BLaER1 (cell line): Measurements from ENCODE around the gene ATP2B2.
A peak's percentile ranks its signal among the peaks of the same experiment; 100 is the strongest.
"Not testable (repeated sequence)": the region's sequence is repeated elsewhere in the genome, so short reads cannot be mapped to it uniquely, and the experiment has no call there.

ENCODE experiments used
- H3K27ac ChIP-seq: shearing (Covaris generic); formaldehyde crosslinking; 2 replicates; pipeline ENCODE4 v1.8.1; 2022
- H3K27me3 ChIP-seq: shearing (Covaris generic); formaldehyde crosslinking; 2 replicates; pipeline ENCODE4 v1.8.1; 2022
- H3K36me3 ChIP-seq: shearing (Covaris generic); formaldehyde crosslinking; 2 replicates; pipeline ENCODE4 v1.8.1; 2022
- H3K4me1 ChIP-seq: shearing (Covaris generic); formaldehyde crosslinking; 2 replicates; pipeline ENCODE4 v1.8.1; 2022
- H3K4me2 ChIP-seq: shearing (Covaris generic); formaldehyde crosslinking; 2 replicates; pipeline ENCODE4 v1.8.1; 2022
- H3K4me3 ChIP-seq: shearing (Covaris generic); formaldehyde crosslinking; 2 replicates; pipeline ENCODE4 v1.8.1; 2022
- H3K9ac ChIP-seq: shearing (Covaris generic); formaldehyde crosslinking; 2 replicates; pipeline ENCODE4 v1.8.1; 2022
- H3K9me3 ChIP-seq: shearing (Covaris generic); formaldehyde crosslinking; 2 replicates; pipeline ENCODE4 v1.8.1; 2022
- H4K20me1 ChIP-seq: shearing (Covaris generic); formaldehyde crosslinking; 2 replicates; pipeline ENCODE4 v1.8.1; 2022
- Cebpa-rat ChIP-seq: shearing (Covaris generic); IDR thresholded peaks from 2 replicates; pipeline ENCODE4 v1.8.1; 2022

The ATP2B2 gene

GRCh38 chr3:10387881-10388609, 117.3 kb downstream of the ATP2B2 start:
- H3K36me3 ChIP-seq, result peaks cover 32% of the 10 kb centered on the region
- peaks cover 98% of the 10 kb centered on the region for H3K4me1 ChIP-seq
- no peaks in the 10 kb centered on the region for H3K27me3 ChIP-seq
- H3K4me2 ChIP-seq, result peak overlapping the region; percentile 97
- TF ChIP-seq Cebpa-rat, result no peak
- no peak overlapping the region for H3K9ac ChIP-seq
- H3K9me3 ChIP-seq, result no peaks in the 10 kb centered on the region
- H3K4me3 ChIP-seq, result no peak overlapping the region
- H3K27ac ChIP-seq, result peak overlapping the region; percentile 63
- no peaks in the 10 kb centered on the region for H4K20me1 ChIP-seq

DNA sequence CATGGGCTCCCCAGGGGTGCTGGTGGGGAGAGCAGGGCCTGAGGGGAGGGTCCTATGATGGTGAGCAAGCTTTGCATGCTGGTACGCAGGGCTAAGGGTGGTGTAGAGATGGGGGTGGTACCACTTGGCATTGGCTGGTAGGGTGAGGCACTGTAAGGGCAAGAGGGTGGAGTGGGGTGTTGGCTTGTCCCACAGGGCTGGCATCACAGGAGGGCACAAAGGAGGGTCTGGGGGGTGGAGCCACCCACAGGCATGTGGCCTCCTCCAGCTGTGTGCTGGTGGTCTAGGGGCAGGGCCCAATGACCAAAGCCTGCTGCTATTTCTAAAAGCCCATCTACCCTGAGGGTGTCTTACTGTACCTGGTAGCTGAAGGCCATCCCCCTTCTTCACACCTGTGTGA, 119.3 kb downstream of the ATP2B2 start:
- Histone ChIP-seq H4K20me1 (no peaks in the 10 kb centered on the region), H3K36me3 (peaks cover 32% of the 10 kb centered on the region), H3K27ac (peak overlapping the region; percentile 63; the same call in 1 of the 2 replicates), H3K9ac (no peak overlapping the region; the same call in 1 of the 2 replicates), H3K9me3 (no peaks in the 10 kb centered on the region), H3K4me1 (peaks cover 86% of the 10 kb centered on the region), H3K27me3 (no peaks in the 10 kb centered on the region), H3K4me2 (peak overlapping the region; percentile 97), H3K4me3 (no peak overlapping the region)
- no peak for TF ChIP-seq Cebpa-rat

GRCh38 chr3:10384541-10385360, 120.6 kb downstream of the ATP2B2 start:
- peaks cover 83% of the 10 kb centered on the region for H3K4me1 ChIP-seq
- H3K36me3 ChIP-seq, result peaks cover 32% of the 10 kb centered on the region
- peak overlapping the region; percentile 47 for H3K27ac ChIP-seq
- no peak overlapping the region for H3K4me3 ChIP-seq
- no peaks in the 10 kb centered on the region for H4K20me1 ChIP-seq
- no peaks in the 10 kb centered on the region for H3K9me3 ChIP-seq
- no peak for TF ChIP-seq Cebpa-rat
- no peaks in the 10 kb centered on the region for H3K27me3 ChIP-seq
- peak overlapping the region; percentile 97; the same call in 1 of the 2 replicates for H3K4me2 ChIP-seq
- H3K9ac ChIP-seq, result peak overlapping the region; percentile 47; the same call in 1 of the 2 replicates

GRCh38 chr3:10383850-10384248, 121.5 kb downstream of the ATP2B2 start:
- Histone ChIP-seq H4K20me1 (no peaks in the 10 kb centered on the region), H3K4me1 (peaks cover 83% of the 10 kb centered on the region), H3K36me3 (peaks cover 32% of the 10 kb centered on the region), H3K27ac (peak overlapping the region; percentile 47; the same call in 1 of the 2 replicates), H3K9ac (no peak overlapping the region), H3K27me3 (no peaks in the 10 kb centered on the region), H3K4me3 (no peak overlapping the region), H3K4me2 (peak overlapping the region; percentile 37), H3K9me3 (no peaks in the 10 kb centered on the region)
- no peak for TF ChIP-seq Cebpa-rat

DNA sequence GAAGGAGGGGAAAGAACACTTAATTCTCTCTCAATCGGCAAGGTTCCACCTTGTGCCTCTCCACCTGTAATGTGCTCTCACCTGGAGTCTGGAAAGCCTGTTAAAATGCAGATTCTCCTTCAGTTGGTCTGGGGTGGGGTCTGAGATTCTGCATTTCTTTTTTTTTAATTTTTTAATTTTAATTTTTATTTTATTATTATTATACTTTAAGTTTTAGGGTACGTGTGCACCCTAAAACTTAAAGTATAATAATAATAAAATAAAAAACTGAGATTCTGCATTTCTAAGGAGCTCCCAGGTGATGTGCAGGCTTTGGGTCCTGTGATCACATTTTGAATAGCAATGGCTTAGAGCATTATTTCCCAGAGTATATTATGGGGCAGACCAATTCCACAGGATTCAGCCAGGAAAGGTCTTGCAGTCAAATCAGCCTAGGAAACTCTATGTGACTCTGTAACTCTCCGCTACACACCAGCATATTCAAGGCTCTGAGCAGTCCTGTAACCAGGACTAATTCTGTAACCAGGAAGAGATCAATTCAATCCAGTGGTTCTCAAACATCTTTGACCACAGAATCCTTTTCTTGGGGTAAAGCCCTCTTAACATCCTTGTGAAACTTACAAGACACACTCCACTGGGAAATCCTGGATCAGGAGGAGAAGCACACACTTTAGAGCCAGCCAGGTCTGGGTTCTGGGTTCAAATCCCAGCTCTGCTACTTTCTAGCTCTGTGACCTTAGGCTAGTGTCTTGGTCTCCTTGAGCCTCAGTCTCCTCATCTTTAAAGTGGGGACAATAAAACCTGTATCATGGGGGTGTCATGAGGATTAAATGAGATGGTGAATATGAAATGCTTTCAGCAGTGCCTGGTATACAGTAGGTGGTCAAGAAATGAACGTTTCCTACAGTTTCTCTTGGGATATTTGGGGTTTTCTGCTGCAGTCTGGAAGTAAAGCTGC, 122.2 kb downstream of the ATP2B2 start:
- no peaks in the 10 kb centered on the region for H4K20me1 ChIP-seq
- no peaks in the 10 kb centered on the region for H3K27me3 ChIP-seq
- H3K27ac ChIP-seq, result 0 out of 2 replicates have a peak overlapping the region, but pooled peaks have one; percentile 47
- no peak overlapping the region for H3K9ac ChIP-seq
- peak overlapping the region; percentile 37 for H3K4me2 ChIP-seq
- TF ChIP-seq Cebpa-rat, result no peak
- no peak overlapping the region for H3K4me3 ChIP-seq
- H3K4me1 ChIP-seq, result peaks cover 83% of the 10 kb centered on the region
- H3K36me3 ChIP-seq, result peaks cover 29% of the 10 kb centered on the region
- no peaks in the 10 kb centered on the region for H3K9me3 ChIP-seq

- not testable (repeated sequence) for H3K4me2 ChIP-seq, H3K27ac ChIP-seq, H3K27me3 ChIP-seq, H3K9ac ChIP-seq, H4K20me1 ChIP-seq, H3K4me3 ChIP-seq, H3K9me3 ChIP-seq
- peaks cover 22% of the 10 kb centered on the region for H3K36me3 ChIP-seq
- H3K4me1 ChIP-seq, result peaks cover 83% of the 10 kb centered on the region
Measured at GRCh38 chr3:10382445-10382844, 122.9 kb downstream of the ATP2B2 start.

DNA sequence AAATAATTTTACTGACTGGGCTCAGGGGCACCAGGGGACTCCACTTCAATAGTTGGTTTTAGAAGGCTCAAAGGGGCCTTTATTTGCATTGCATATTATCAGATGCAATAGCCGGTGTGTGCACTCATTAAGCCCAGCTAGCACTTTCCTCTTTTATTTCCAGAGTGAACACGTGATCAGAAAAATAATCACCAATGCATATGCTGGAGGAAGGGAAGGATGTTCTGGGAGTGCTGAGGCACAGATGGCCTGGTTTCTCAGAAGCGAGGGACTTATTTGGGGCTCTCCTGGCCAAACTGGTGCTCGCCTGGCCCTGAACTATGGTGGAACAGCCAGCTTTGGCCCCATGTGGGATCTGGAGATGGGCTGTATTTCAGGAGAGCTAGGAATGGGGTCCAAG, 124.0 kb downstream of the ATP2B2 start:
- Histone ChIP-seq H3K9ac (no peak overlapping the region; the same call in 1 of the 2 replicates), H4K20me1 (no peaks in the 10 kb centered on the region), H3K4me1 (peaks cover 83% of the 10 kb centered on the region), H3K4me3 (no peak overlapping the region), H3K9me3 (no peaks in the 10 kb centered on the region), H3K27ac (no peak overlapping the region), H3K27me3 (no peaks in the 10 kb centered on the region), H3K36me3 (peaks cover 22% of the 10 kb centered on the region), H3K4me2 (no peak overlapping the region)
- no peak for TF ChIP-seq Cebpa-rat

DNA sequence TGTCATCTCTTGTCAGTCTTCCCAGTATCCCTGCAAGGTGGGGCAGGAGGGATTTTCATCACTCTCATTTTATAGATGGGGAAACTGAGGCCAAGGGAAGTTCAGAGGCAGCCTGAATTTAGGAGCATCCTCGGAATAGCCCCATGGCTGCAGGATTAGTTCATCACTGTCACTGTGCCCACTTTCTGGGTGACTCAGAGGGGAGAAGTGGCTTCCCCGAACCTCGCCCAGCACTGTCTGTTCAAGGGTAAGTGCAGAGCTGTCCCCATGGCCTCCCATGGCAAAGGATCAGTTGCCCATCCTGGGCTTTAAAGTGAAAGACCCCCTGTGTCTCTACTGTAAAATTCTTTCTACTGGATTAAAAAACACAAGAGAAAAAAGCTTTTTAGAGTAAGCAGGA, 124.5 kb downstream of the ATP2B2 start:
- no peak for TF ChIP-seq Cebpa-rat
- no peaks in the 10 kb centered on the region for H3K27me3 ChIP-seq
- H3K27ac ChIP-seq, result no peak overlapping the region
- H3K4me3 ChIP-seq, result no peak overlapping the region
- no peak overlapping the region for H3K9ac ChIP-seq
- H3K4me2 ChIP-seq, result no peak overlapping the region
- H3K4me1 ChIP-seq, result peaks cover 83% of the 10 kb centered on the region
- peaks cover 17% of the 10 kb centered on the region for H3K36me3 ChIP-seq
- H4K20me1 ChIP-seq, result no peaks in the 10 kb centered on the region
- no peaks in the 10 kb centered on the region for H3K9me3 ChIP-seq

GRCh38 chr3:10379961-10380360, 125.4 kb downstream of the ATP2B2 start:
- H3K4me2 ChIP-seq, result peak overlapping the region; percentile 85
- no peak overlapping the region for H3K9ac ChIP-seq
- no peak for TF ChIP-seq Cebpa-rat
- H3K36me3 ChIP-seq, result peaks cover 9% of the 10 kb centered on the region
- no peaks in the 10 kb centered on the region for H3K27me3 ChIP-seq
- peak overlapping the region; percentile 75 for H3K27ac ChIP-seq
- no peak overlapping the region for H3K4me3 ChIP-seq
- H4K20me1 ChIP-seq, result no peaks in the 10 kb centered on the region
- peaks cover 83% of the 10 kb centered on the region for H3K4me1 ChIP-seq
- no peaks in the 10 kb centered on the region for H3K9me3 ChIP-seq
